Activated T-cell treated with anti-CD3 and anti-CD28 coated beads for 1 hour (primary cell): Measurements from ENCODE around the gene TMEM63B.
"Not testable (repeated sequence)": the region's sequence is repeated elsewhere in the genome, so short reads cannot be mapped to it uniquely, and the experiment has no call there.

ENCODE experiments used
- DNase-seq: peaks from one replicate; pipeline ENCODE4 v3.0.0-alpha.2; 2020; ENCODE audit warnings: low read depth

TMEM63B gene

GRCh38 chr6:44193307-44193910 lies 66.1 kb downstream of the TMEM63B start:
- no peak for DNase-seq

GRCh38 chr6:44194326-44194725 lies 67.0 kb downstream of the TMEM63B start:
- DNase-seq = no peak

GRCh38 chr6:44196351-44196750 lies 69.0 kb downstream of the TMEM63B start:
- not testable (repeated sequence) for DNase-seq

- no peak for DNase-seq
Measured at GRCh38 chr6:44198684-44199083, 71.3 kb downstream of the TMEM63B start.

GRCh38 chr6:44199883-44200282 lies 72.5 kb downstream of the TMEM63B start:
- DNase-seq = no peak

- no peak for DNase-seq
Measured at GRCh38 chr6:44201200-44201599, 73.8 kb downstream of the TMEM63B start.

GRCh38 chr6:44201638-44202303 lies 74.4 kb downstream of the TMEM63B start:
- no peak for DNase-seq

GRCh38 chr6:44202332-44202971 lies 75.1 kb downstream of the TMEM63B start:
- no peak for DNase-seq

- no peak for DNase-seq
Measured at GRCh38 chr6:44202972-44203750, 75.8 kb downstream of the TMEM63B start.

GRCh38 chr6:44203955-44204354 lies 76.6 kb downstream of the TMEM63B start:
- no peak for DNase-seq
